ENCODE measurements around the gene AUTS2. TPM values are rescaled to one million over a fixed set of nuclear protein-coding genes. Genes with fewer than 3 reads are reported as not detected.

Gene AUTS2
- total RNA-seq, 1 donor from 2014 or later = 7.7 TPM

- intact Hi-C loops (cut with micrococcal nuclease) = loop anchor here (5.0 kb wide), 3 partner anchors 53 to 128 kb away; no protein-coding TSS in a partner anchor
Observed at GRCh38 chr7:70775570-70776156, 1177.4 kb downstream of the AUTS2 start.

GRCh38 chr7:70776627-70777101 is 1178.4 kb downstream of the AUTS2 start:
- intact Hi-C loops (cut with micrococcal nuclease) = loop anchor here (5.0 kb wide), 3 partner anchors 54 to 129 kb away; no protein-coding TSS in a partner anchor

- intact Hi-C loops (cut with micrococcal nuclease) = loop anchor here (5.0 kb wide), 3 partner anchors 55 to 130 kb away; no protein-coding TSS in a partner anchor
Observed at GRCh38 chr7:70777251-70777650, 1179.0 kb downstream of the AUTS2 start.

GRCh38 chr7:70778585-70778984 is 1180.3 kb downstream of the AUTS2 start:
- intact Hi-C loops (cut with micrococcal nuclease) = loop anchor here (5.0 kb wide), 3 partner anchors 56 to 131 kb away; no protein-coding TSS in a partner anchor

- intact Hi-C loops (cut with micrococcal nuclease) = loop anchor here (1.0 to 5.0 kb wide), 4 partner anchors 9 to 132 kb away; no protein-coding TSS in a partner anchor
Observed at GRCh38 chr7:70779321-70779720, 1181.0 kb downstream of the AUTS2 start.

- intact Hi-C loops (cut with micrococcal nuclease) = no loop called here
Observed at GRCh38 chr7:70781922-70782311, 1183.6 kb downstream of the AUTS2 start.

GRCh38 chr7:70782796-70783195 is 1184.5 kb downstream of the AUTS2 start:
- intact Hi-C loops (cut with micrococcal nuclease) = no loop called here

- intact Hi-C loops (cut with micrococcal nuclease) = no loop called here
Observed at GRCh38 chr7:70785427-70785826, 1187.2 kb downstream of the AUTS2 start.

GRCh38 chr7:70786076-70786475 is 1187.8 kb downstream of the AUTS2 start:
- intact Hi-C loops (cut with micrococcal nuclease) = no loop called here

GRCh38 chr7:70787286-70787685 is 1189.0 kb downstream of the AUTS2 start:
- intact Hi-C loops (cut with micrococcal nuclease) = no loop called here

GRCh38 chr7:70787771-70788170 is 1189.5 kb downstream of the AUTS2 start:
- intact Hi-C loops (cut with micrococcal nuclease) = loop anchor here (1.0 kb wide), 1 partner anchor 8 kb away; no protein-coding TSS in a partner anchor

GRCh38 chr7:70788276-70788675 is 1190.0 kb downstream of the AUTS2 start:
- intact Hi-C loops (cut with micrococcal nuclease) = loop anchor here (1.0 kb wide), 1 partner anchor 9 kb away; no protein-coding TSS in a partner anchor

GRCh38 chr7:70789481-70790214 is 1191.4 kb downstream of the AUTS2 start:
- intact Hi-C loops (cut with micrococcal nuclease) = no loop called here

- intact Hi-C loops (cut with micrococcal nuclease) = no loop called here
Observed at GRCh38 chr7:70790215-70791073, 1192.2 kb downstream of the AUTS2 start.

GRCh38 chr7:70791341-70791740 is 1193.1 kb downstream of the AUTS2 start:
- intact Hi-C loops (cut with micrococcal nuclease) = no loop called here

- intact Hi-C loops (cut with micrococcal nuclease) = no loop called here
Observed at GRCh38 chr7:70793060-70793459, 1194.8 kb downstream of the AUTS2 start.

- intact Hi-C loops (cut with micrococcal nuclease) = no loop called here
Observed at GRCh38 chr7:70793821-70794220, 1195.5 kb downstream of the AUTS2 start.

GRCh38 chr7:70794962-70795361 is 1196.7 kb downstream of the AUTS2 start:
- intact Hi-C loops (cut with micrococcal nuclease) = no loop called here

- intact Hi-C loops (cut with micrococcal nuclease) = no loop called here
Observed at GRCh38 chr7:70795948-70796347, 1197.7 kb downstream of the AUTS2 start.

- intact Hi-C loops (cut with micrococcal nuclease) = no loop called here
Observed at GRCh38 chr7:70797109-70797514, 1198.8 kb downstream of the AUTS2 start.

- intact Hi-C loops (cut with micrococcal nuclease) = no loop called here
Observed at GRCh38 chr7:70799841-70800405, 1201.6 kb downstream of the AUTS2 start.
